LHCN-M2 (cell line): ENCODE data around the gene CENPX. TPM values are rescaled to one million over a fixed set of nuclear protein-coding genes. Genes with fewer than 3 reads are reported as not detected.

Experiments
- DNase-seq: peaks from one replicate; pipeline ENCODE4 v3.0.0-alpha.2; 2012; ENCODE audit warnings: low read depth
- total RNA-seq: library from RNA; depleted of rRNA; stranded (reverse); fragments of >200 nt; gene quantifications from 2 replicates; pipeline ENCODE4 v1.2.3, GENCODE V29; 2014

CENPX gene
- total RNA-seq, 1 experiment from 2014 or later, result 155 TPM

- DNase-seq, result peak; percentile 49
These were observed 966 bp upstream of the CENPX start for GRCh38 chr17:82023447-82024241.

- DNase-seq, result peak; percentile 99
These were observed 336 bp upstream of the CENPX start, which contains the start of gene LRRC45 for GRCh38 chr17:82022981-82023446. Gene LRRC45, plus strand, starts transcription at chr17:82023305. Its CDS starts 339 bp downstream, at chr17:82023644.

- DNase-seq, result no peak
These were observed 773 bp downstream of the CENPX start for GRCh38 chr17:82021900-82022309.

- DNase-seq, result peak; percentile 67
These were observed 1.4 kb downstream of the CENPX start for GRCh38 chr17:82021107-82021899.

- DNase-seq, result no peak
These were observed 2.0 kb downstream of the CENPX start for GRCh38 chr17:82020572-82021106.

GRCh38 chr17:82019690-82020571 is 2.7 kb downstream of the CENPX start:
- DNase-seq, result peak; percentile 27

GRCh38 chr17:82018989-82019689 is 3.5 kb downstream of the CENPX start:
- no peak for DNase-seq

- DNase-seq, result no peak
These were observed 4.3 kb downstream of the CENPX start for GRCh38 chr17:82018152-82018988.

GRCh38 chr17:82017612-82018151 is 5.0 kb downstream of the CENPX start:
- DNase-seq, result no peak

GRCh38 chr17:82016875-82017459 is 5.7 kb downstream of the CENPX start:
- no peak for DNase-seq

GRCh38 chr17:82016061-82016874 is 6.4 kb downstream of the CENPX start:
- DNase-seq, result no peak

- DNase-seq, result no peak
These were observed 7.2 kb downstream of the CENPX start for GRCh38 chr17:82015311-82015971.

- DNase-seq, result no peak
These were observed 7.7 kb downstream of the CENPX start for GRCh38 chr17:82014971-82015310.

- no peak for DNase-seq
These were observed 8.2 kb downstream of the CENPX start for GRCh38 chr17:82014432-82014831.

GRCh38 chr17:82013772-82014321 is 8.8 kb downstream of the CENPX start:
- no peak for DNase-seq

- DNase-seq, result no peak
These were observed 9.3 kb downstream of the CENPX start for GRCh38 chr17:82013341-82013740.

- no peak for DNase-seq
These were observed 9.9 kb downstream of the CENPX start for GRCh38 chr17:82012640-82013295.
